HepG2 (cell line): ENCODE data around the gene CHRNG. TPM values are rescaled to one million over a fixed set of nuclear protein-coding genes. Genes with fewer than 3 reads are reported as not detected.

Experiments
- BRCA1 ChIP-seq: sonication (generic); formaldehyde crosslinking; IDR thresholded peaks from 2 replicates; pipeline ENCODE4 v1.4.0; 2020; ENCODE audit warnings: missing genetic modification reagents
- CBFB ChIP-seq: sonication (generic); formaldehyde crosslinking; IDR thresholded peaks from 2 replicates; pipeline ENCODE4 v1.4.0; 2020; ENCODE audit warnings: missing genetic modification reagents
- CHD2 ChIP-seq: IDR thresholded peaks from 2 replicates; pipeline ENCODE4 v1.6.1; 2011; ENCODE audit warnings: low read depth, low read length, improper control_type of control experiment
- FOXO4 ChIP-seq: sonication (generic); formaldehyde crosslinking; conservative IDR thresholded peaks from 2 replicates; pipeline ENCODE4 v1.8.1; 2023; ENCODE audit warnings: missing genetic modification reagents
- KAT2B ChIP-seq: fragments of 150-350 bp; IDR thresholded peaks from 2 replicates; pipeline ENCODE4 v1.6.1; 2014; ENCODE audit warnings: low read depth, low read length, borderline replicate concordance
- KDM5B ChIP-seq: sonication (generic); formaldehyde crosslinking; IDR thresholded peaks from 2 replicates; pipeline ENCODE4 v1.4.0; 2020; ENCODE audit warnings: missing genetic modification reagents, mild to moderate bottlenecking, borderline replicate concordance
- MED13 ChIP-seq: sonication (generic); formaldehyde crosslinking; IDR thresholded peaks from 2 replicates; pipeline ENCODE4 v1.5.0; 2020; ENCODE audit warnings: missing genetic modification reagents
- MZF1 ChIP-seq: sonication (generic); formaldehyde crosslinking; IDR thresholded peaks from 2 replicates; pipeline ENCODE4 v1.8.1; 2023; ENCODE audit warnings: mild to moderate bottlenecking, missing genetic modification reagents, borderline replicate concordance
- NONO ChIP-seq, 2 experiments: fragments of 450-650 bp in 1 of 2; sonication (generic) in 1 of 2; formaldehyde crosslinking in 1 of 2; IDR thresholded peaks in 1 of 2; conservative IDR thresholded peaks in 1 of 2; 2 replicates each; pipeline versions ENCODE4 v1.6.1 to v1.8.0; 2017 to 2022; ENCODE audit warnings: mild to moderate bottlenecking in 1 of 2, missing genetic modification reagents in 1 of 2, moderate library complexity in 1 of 2
- NR2F1 ChIP-seq, 2 experiments: fragments of 450-650 bp in 1 of 2; formaldehyde crosslinking in 1 of 2; IDR thresholded peaks; 2 replicates each; pipeline versions ENCODE4 v1.5.0 to v1.6.1; 2016 to 2020; ENCODE audit warnings: mild to moderate bottlenecking in 1 of 2, missing compliant biosample characterization in 1 of 2, missing genetic modification reagents in 1 of 2, moderate library complexity in 1 of 2
- PHF20 ChIP-seq: sonication (generic); formaldehyde crosslinking; IDR thresholded peaks from 2 replicates; pipeline ENCODE4 v1.5.0; 2020; ENCODE audit warnings: mild to moderate bottlenecking, missing genetic modification reagents
- RBM39 ChIP-seq: fragments of 200-400 bp; formaldehyde crosslinking; IDR thresholded peaks from one replicate; pipeline ENCODE4 v1.6.1; 2018; ENCODE audit warnings: antibody characterized with exemption, mild to moderate bottlenecking, low read depth, low read length; ENCODE audit not compliant: poor library complexity, severe bottlenecking
- SIX4 ChIP-seq: sonication (generic); formaldehyde crosslinking; IDR thresholded peaks from 2 replicates; pipeline ENCODE4 v1.4.0; 2020; ENCODE audit warnings: missing genetic modification reagents
- SNAPC2 ChIP-seq: sonication (generic); formaldehyde crosslinking; IDR thresholded peaks from 2 replicates; pipeline ENCODE4 v1.8.1; 2022; ENCODE audit warnings: mild to moderate bottlenecking, missing genetic modification reagents
- ZBTB1 ChIP-seq: sonication (generic); formaldehyde crosslinking; IDR thresholded peaks from 2 replicates; pipeline ENCODE4 v1.4.0; 2020; ENCODE audit warnings: missing genetic modification reagents, borderline replicate concordance
- ZBTB4 ChIP-seq: sonication (generic); formaldehyde crosslinking; IDR thresholded peaks from 2 replicates; pipeline ENCODE4 v1.4.0; 2020; ENCODE audit warnings: missing genetic modification reagents, mild to moderate bottlenecking, borderline replicate concordance
- ZFP36 ChIP-seq: fragments of 150-350 bp; IDR thresholded peaks from 2 replicates; pipeline ENCODE4 v1.6.1; 2018; ENCODE audit warnings: borderline replicate concordance, low read length, low read depth; ENCODE audit not compliant: partially characterized antibody
- ZNF333 ChIP-seq: sonication (generic); formaldehyde crosslinking; IDR thresholded peaks from 2 replicates; pipeline ENCODE4 v1.4.0; 2020; ENCODE audit warnings: mild to moderate bottlenecking, missing genetic modification reagents, borderline replicate concordance
- ZNF619 ChIP-seq: sonication (generic); formaldehyde crosslinking; IDR thresholded peaks from 2 replicates; pipeline ENCODE4 v1.4.0; 2020; ENCODE audit warnings: mild to moderate bottlenecking, missing genetic modification reagents
- ZNF772 ChIP-seq: sonication (generic); formaldehyde crosslinking; IDR thresholded peaks from 2 replicates; pipeline ENCODE4 v1.5.0; 2020; ENCODE audit warnings: mild to moderate bottlenecking, missing genetic modification reagents
- ZNF775 ChIP-seq: sonication (generic); formaldehyde crosslinking; IDR thresholded peaks from 2 replicates; pipeline ENCODE4 v1.4.0; 2020; ENCODE audit warnings: missing genetic modification reagents, mild to moderate bottlenecking, moderate library complexity, borderline replicate concordance
- ZNF777 ChIP-seq: sonication (generic); formaldehyde crosslinking; IDR thresholded peaks from 2 replicates; pipeline ENCODE4 v1.4.0; 2020; ENCODE audit warnings: missing genetic modification reagents
- ZSCAN21 ChIP-seq: sonication (generic); formaldehyde crosslinking; IDR thresholded peaks from 2 replicates; pipeline ENCODE4 v1.8.0; 2022; ENCODE audit warnings: mild to moderate bottlenecking, missing genetic modification reagents, moderate library complexity, borderline replicate concordance
- ZSCAN22 ChIP-seq: sonication (generic); formaldehyde crosslinking; IDR thresholded peaks from 2 replicates; pipeline ENCODE4 v1.4.0; 2020; ENCODE audit warnings: mild to moderate bottlenecking, missing genetic modification reagents
- ZSCAN30 ChIP-seq: sonication (generic); formaldehyde crosslinking; IDR thresholded peaks from 2 replicates; pipeline ENCODE4 v1.5.0; 2020; ENCODE audit warnings: mild to moderate bottlenecking, missing genetic modification reagents
- polyA plus RNA-seq, 8 experiments: library from polyadenylated mRNA; depleted of rRNA in 3 of 8; stranded (reverse) in 7 of 8; unstranded in 1 of 8; fragments of >200 nt; fragmentation: Illumina TruSeq in 4 of 8; extraction: Trizol in 4 of 8; gene quantifications; 2 replicates each; pipeline versions ENCODE4 v1.2.1 to v1.2.3, GENCODE V29; 2011 to 2016; ENCODE audit warnings: low read depth in 4 of 8, missing spikeins in 1 of 8, mixed read lengths in 1 of 8; ENCODE audit not compliant: insufficient read depth in 1 of 8
- total RNA-seq, 5 experiments: library from RNA; depleted of rRNA; stranded (reverse); fragments of >200 nt; fragmentation: Illumina TruSeq; extraction: Trizol; gene quantifications; 2 replicates each; pipeline ENCODE4 v1.2.3, GENCODE V29; 2016; ENCODE audit warnings: low read depth in 1 of 5

CHRNG gene
- total and polyA plus RNA-seq, 2 of the 13 experiments (the other 11 are each of a cell fraction or from before 2014, with no cell fraction given), result not detected

- peak; percentile 94; the same call in 1 of the 2 replicates for TF ChIP-seq ZNF619 (CRISPR knock-in tag)
- peak; percentile 97 for TF ChIP-seq CBFB (CRISPR knock-in tag)
- peak; percentile 91 for TF ChIP-seq ZNF777 (CRISPR knock-in tag)
- TF ChIP-seq ZNF333 (CRISPR knock-in tag), result peak; percentile 98
- TF ChIP-seq FOXO4 (CRISPR knock-in tag), result peak; percentile 99
- TF ChIP-seq SNAPC2 (CRISPR knock-in tag), result peak; percentile 92
- peak; percentile 94; the same call in 1 of the 2 replicates for TF ChIP-seq ZBTB4 (CRISPR knock-in tag)
- TF ChIP-seq SIX4 (CRISPR knock-in tag), result peak; percentile 77
- peak; percentile 91 for TF ChIP-seq MED13 (CRISPR knock-in tag)
- TF ChIP-seq RBM39, result peak; percentile 99
- TF ChIP-seq NR2F1 (CRISPR knock-in tag; IDR thresholded peaks at IDR 0.05), result no peak; a peak in 2 of 4 replicates
- peak; percentile 99 for TF ChIP-seq KDM5B (CRISPR knock-in tag)
- peak; percentile 100 for TF ChIP-seq ZNF772
- peak; percentile 93 for TF ChIP-seq ZSCAN30 (CRISPR knock-in tag)
- 0 out of 2 replicates have a peak, but pooled peaks have one; percentile 48 for TF ChIP-seq CHD2
- peak; percentile 96 for TF ChIP-seq ZNF775 (CRISPR knock-in tag)
- TF ChIP-seq MZF1, result peak; percentile 91
- TF ChIP-seq BRCA1, result peak; percentile 98
- TF ChIP-seq KAT2B, result no peak
- no peak for TF ChIP-seq NONO (IDR thresholded peaks at IDR 0.05)
- TF ChIP-seq NONO (CRISPR knock-in tag; conservative IDR thresholded peaks at IDR 0.05), result peak; percentile 100
- TF ChIP-seq ZSCAN22 (CRISPR knock-in tag), result peak; percentile 61; the same call in 1 of the 2 replicates
- TF ChIP-seq ZSCAN21, result peak; percentile 99
- no peak for TF ChIP-seq ZFP36
- TF ChIP-seq PHF20 (CRISPR knock-in tag), result peak; percentile 97
- TF ChIP-seq ZBTB1 (CRISPR knock-in tag), result no peak
These were observed 11.1 kb downstream of the CHRNG start, which contains the start of the genes EIF4E2 and TIGD1 (continued) for GRCh38 chr2:232550354-232551249.
